OCI-LY7 (cell line): ENCODE results near the gene EXOC4. TPM values are rescaled to one million over a fixed set of nuclear protein-coding genes. Genes with fewer than 3 reads are reported as not detected.

Experiments
- BruUV-seq: library from RNA; stranded (reverse); fragments of 400-500 nt; replicated peaks from 2 replicates; lab custom pipeline; 2021; lab: Mats Ljungman, UMichigan
- CTCF ChIA-PET: fragments of 300-600 bp; sonication (Branson Sonifier 250); formaldehyde crosslinking; loops from one replicate; lab custom pipeline; 2022; ENCODE audit warnings: antibody characterized with exemption; ENCODE audit not compliant: unreplicated experiment; lab: Charles Lee
- POLR2A ChIA-PET: fragments of 300-600 bp; sonication (Branson Sonifier 250); formaldehyde crosslinking; loops from one replicate; lab custom pipeline; 2022; ENCODE audit warnings: antibody characterized with exemption; lab: Charles Lee
- DNase-seq: peaks from one replicate; pipeline ENCODE4 v3.0.0-alpha.2; 2015; ENCODE audit warnings: low spot score
- H2AFZ ChIP-seq: fragments of 200-600 bp; sonication (generic), shearing (Covaris generic); 2 replicates; pipeline ENCODE4 v1.6.1; 2014; ENCODE audit warnings: mild to moderate bottlenecking, antibody characterized with exemption, low read length, moderate library complexity
- H3K27ac ChIP-seq: fragments of 200-600 bp; sonication (generic); 2 replicates; pipeline ENCODE4 v1.5.1; 2014; ENCODE audit warnings: mixed run types, low read depth, mild to moderate bottlenecking, moderate library complexity, low read length, inconsistent platforms; ENCODE audit not compliant: poor library complexity, severe bottlenecking
- H3K36me3 ChIP-seq: fragments of 200-600 bp; sonication (generic); 2 replicates; pipeline ENCODE4 v1.6.1; 2014; ENCODE audit warnings: mild to moderate bottlenecking, antibody characterized with exemption, low read length, moderate library complexity, mixed read lengths; ENCODE audit not compliant: insufficient read depth
- H3K4me1 ChIP-seq: fragments of 200-600 bp; sonication (generic); 2 replicates; pipeline ENCODE4 v1.5.1; 2014; ENCODE audit warnings: mild to moderate bottlenecking, low read length; ENCODE audit not compliant: insufficient read depth, poor library complexity, severe bottlenecking
- H3K4me2 ChIP-seq: fragments of 200-600 bp; sonication (generic); 2 replicates; pipeline ENCODE4 v1.6.1; 2014; ENCODE audit warnings: mild to moderate bottlenecking, low read length
- H3K4me3 ChIP-seq: fragments of 200-600 bp; sonication (generic); 2 replicates; pipeline ENCODE4 v1.5.1; 2014; ENCODE audit warnings: mild to moderate bottlenecking, low read depth, low read length; ENCODE audit not compliant: poor library complexity, severe bottlenecking
- H3K79me2 ChIP-seq: fragments of 200-600 bp; sonication (generic); 2 replicates; pipeline ENCODE4 v1.6.1; 2016; ENCODE audit warnings: low read depth, mild to moderate bottlenecking, low read length, moderate library complexity, mixed read lengths; ENCODE audit not compliant: insufficient read depth
- H3K9me2 ChIP-seq: fragments of 200-600 bp; sonication (generic); 2 replicates; pipeline ENCODE4 v1.6.1; 2016; ENCODE audit warnings: mild to moderate bottlenecking, low read length, mixed read lengths; ENCODE audit not compliant: insufficient read depth
- H3K9me3 ChIP-seq: fragments of 200-600 bp; sonication (generic); 2 replicates; pipeline ENCODE4 v1.6.1; 2014; ENCODE audit warnings: mild to moderate bottlenecking, mixed run types, low read length, mixed read lengths
- H4K20me1 ChIP-seq: fragments of 200-600 bp; sonication (generic); 2 replicates; pipeline ENCODE4 v1.6.1; 2014; ENCODE audit warnings: mild to moderate bottlenecking, antibody characterized with exemption, low read length, moderate library complexity, mixed read lengths; ENCODE audit not compliant: insufficient read depth
- CTCF ChIP-seq: fragments of 200-600 bp; sonication (generic); conservative IDR thresholded peaks from 2 replicates; pipeline ENCODE4 v1.5.1; 2014; ENCODE audit warnings: mild to moderate bottlenecking, antibody characterized with exemption, low read length, moderate library complexity, mixed read lengths
- EZH2phosphoT487 ChIP-seq: fragments of 200-600 bp; sonication (generic); IDR thresholded peaks from 2 replicates; pipeline ENCODE4 v1.6.1; 2018; ENCODE audit warnings: low read depth, borderline replicate concordance, mild to moderate bottlenecking, mixed run types, antibody characterized with exemption, low read length, moderate library complexity, mixed read lengths
- intact Hi-C: fragments of 100-400 bp; cut with micrococcal nuclease; formaldehyde crosslinking; loops from one replicate; pipeline ENCODE4 v1.10.0; 2022; ENCODE audit not compliant: unreplicated experiment
- total RNA-seq, 2 experiments: library from RNA; depleted of rRNA in 1 of 2; stranded (reverse); fragments of >200 nt in 1 of 2; shearing (Covaris generic) in 1 of 2; gene quantifications; 2 replicates each; pipeline ENCODE4 v1.2.3, GENCODE V29; 2014 to 2022

EXOC4 gene
- total RNA-seq, 2 experiments from 2014 or later = 75.1 to 93.2 TPM

- POLR2A ChIA-PET = interaction anchor here (0.5 to 0.6 kb wide), 3 partner anchors 9 to 482 kb away, joined by 3 to 4 read pairs (median 4); no protein-coding TSS in a partner anchor
- DNase-seq = peak; percentile 5
- CTCF ChIA-PET = no interaction called here
Measured at GRCh38 chr7:133339772-133340171, 86.9 kb downstream of the EXOC4 start.

GRCh38 chr7:133344275-133344674 lies 91.4 kb downstream of the EXOC4 start:
- no peak for DNase-seq
- no peaks in the 10 kb centered on the region for H3K9me2 ChIP-seq
- H3K36me3 ChIP-seq = peaks cover 6% of the 10 kb centered on the region; the same call in 1 of the 2 replicates
- peaks cover 13% of the 10 kb centered on the region; the same call in 1 of the 2 replicates for H3K9me3 ChIP-seq
- intact Hi-C loops = no loop called here
- ChIA-PET CTCF (no interaction called here), POLR2A (interaction anchor here (0.7 kb wide), 1 partner anchor 18 kb away, joined by 4 read pairs; no protein-coding TSS in a partner anchor)
- no peaks in the 10 kb centered on the region for H3K4me1 ChIP-seq
- no peak overlapping the region for H3K4me3 ChIP-seq
- no peak overlapping the region for H3K4me2 ChIP-seq
- no peak for TF ChIP-seq EZH2phosphoT487
- TF ChIP-seq CTCF = peak; percentile 78
- no peak overlapping the region for H3K27ac ChIP-seq
- H4K20me1 ChIP-seq = no peaks in the 10 kb centered on the region
- no TSS peak for BruUV-seq
- no peak overlapping the region for H2AFZ ChIP-seq
- no peaks in the 10 kb centered on the region; the same call in 1 of the 2 replicates for H3K79me2 ChIP-seq

More at GRCh38 chr7:133339772-133340171, 86.9 kb downstream of the EXOC4 start:
- H3K36me3 ChIP-seq = peaks cover 6% of the 10 kb centered on the region; the same call in 1 of the 2 replicates
- no peaks in the 10 kb centered on the region for H3K9me2 ChIP-seq
- H4K20me1 ChIP-seq = no peaks in the 10 kb centered on the region
- H3K4me1 ChIP-seq = no peaks in the 10 kb centered on the region
- TF ChIP-seq EZH2phosphoT487 (no peak), CTCF (no peak)
- no peak overlapping the region for H2AFZ ChIP-seq
- intact Hi-C loops = no loop called here
- H3K27ac ChIP-seq = no peak overlapping the region
- H3K4me3 ChIP-seq = no peak overlapping the region
- H3K79me2 ChIP-seq = no peaks in the 10 kb centered on the region; the same call in 1 of the 2 replicates
- peaks cover 17% of the 10 kb centered on the region; the same call in 1 of the 2 replicates for H3K9me3 ChIP-seq
- H3K4me2 ChIP-seq = no peak overlapping the region
- no TSS peak for BruUV-seq

- Histone ChIP-seq H4K20me1 (no peaks in the 10 kb centered on the region), H2AFZ (no peak overlapping the region)
Measured at GRCh38 chr7:133345690-133346421, 93.0 kb downstream of the EXOC4 start.

More at GRCh38 chr7:133345690-133346421, 93.0 kb downstream of the EXOC4 start:
- ChIA-PET CTCF (no interaction called here), POLR2A (no interaction called here)
- TF ChIP-seq CTCF = no peak
- no peak for TF ChIP-seq EZH2phosphoT487
- Histone ChIP-seq H3K36me3 (no peaks in the 10 kb centered on the region), H3K9me3 (no peaks in the 10 kb centered on the region), H3K79me2 (no peaks in the 10 kb centered on the region), H3K4me2 (no peak overlapping the region), H3K27ac (no peak overlapping the region), H3K4me3 (no peak overlapping the region), H3K9me2 (no peaks in the 10 kb centered on the region), H3K4me1 (no peaks in the 10 kb centered on the region)
- BruUV-seq = no TSS peak
- intact Hi-C loops = no loop called here
- DNase-seq = no peak
